Upper lobe of left lung (tissue), 6 donors: ENCODE results near the gene ANO2. TPM values are rescaled to one million over a fixed set of nuclear protein-coding genes. Genes with fewer than 3 reads are reported as not detected.
A peak's percentile ranks its signal among the peaks of the same experiment; 100 is the strongest.

Experiments used
- ATAC-seq, 2 donors: fragments of 200-7000 bp; cut with Tn5 transposase; one replicate each; pipeline ENCODE4 v1.9.1; 2022; ENCODE audit warnings: mild to moderate bottlenecking in 2 of 2, moderate library complexity in 2 of 2; ENCODE audit not compliant: low FRiP score in 2 of 2
- DNase-seq, 2 donors: peaks; one replicate each; pipeline ENCODE4 v3.0.0-alpha.2; 2019 to 2020
- H3K27ac ChIP-seq, 4 donors: fragments of 200-600 bp; sonication (generic); one replicate each; pipeline ENCODE4 v1.5.1; 2016 to 2019
- H3K27me3 ChIP-seq, 4 donors: fragments of 200-600 bp; sonication (generic); one replicate each; pipeline ENCODE4 v1.5.1; 2017 to 2019
- H3K36me3 ChIP-seq, 4 donors: fragments of 200-600 bp; sonication (generic); one replicate each; pipeline ENCODE4 v1.5.1; 2016 to 2019
- H3K4me1 ChIP-seq, 4 donors: fragments of 200-600 bp; sonication (generic); one replicate each; pipeline ENCODE4 v1.5.1; 2018 to 2019
- H3K4me3 ChIP-seq, 4 donors: fragments of 200-600 bp; sonication (generic); one replicate each; pipeline ENCODE4 v1.5.1; 2017 to 2019; ENCODE audit warnings: mild to moderate bottlenecking in 2 of 4, moderate library complexity in 1 of 4
- H3K9me3 ChIP-seq, 4 donors: fragments of 200-600 bp; sonication (generic); one replicate each; pipeline ENCODE4 v1.5.1; 2018 to 2019
- CTCF ChIP-seq, 6 experiments: fragments of 450-650 bp in 4 of 6; fragments of 200-600 bp in 2 of 6; sonication (generic) in 2 of 6; IDR thresholded peaks; one replicate each; pipeline ENCODE4 v1.5.1; 2016 to 2019; ENCODE audit warnings: antibody characterized with exemption in 6 of 6
- EP300 ChIP-seq, 4 donors: sonication (generic); formaldehyde crosslinking; IDR thresholded peaks; one replicate each; pipeline ENCODE4 v1.5.1; 2017; ENCODE audit warnings: antibody characterized with exemption in 4 of 4, control low read depth in 2 of 4
- POLR2A ChIP-seq, 4 donors: fragments of 450-650 bp; IDR thresholded peaks; one replicate each; pipeline ENCODE4 v1.5.1; 2016 to 2017; ENCODE audit warnings: antibody characterized with exemption in 4 of 4, mild to moderate bottlenecking in 2 of 4
- POLR2AphosphoS5 ChIP-seq, 2 donors: sonication (generic); formaldehyde crosslinking; IDR thresholded peaks; one replicate each; pipeline ENCODE4 v1.5.1; 2017; ENCODE audit warnings: antibody characterized with exemption in 2 of 2
- WGBS, 2 donors: methylation state at CpG; one replicate each; pipeline ENCODE4 v1.1.5; 2017 to 2018; 5-methylcytosine and 5-hydroxymethylcytosine counted together
- total RNA-seq, 6 donors: library from RNA; depleted of rRNA in 4 of 6; stranded (reverse); fragments of >200 nt in 4 of 6; gene quantifications; one replicate each; pipeline versions ENCODE4 v1.1.0 to v1.2.1, GENCODE V29; 2016 to 2021
- donor health status: DM: no; HTN: no; CAD: no; lungs with moderate emphysema.
- donor health status: DM: no; HTN: yes; CAD: no; lungs with severe emphysema.

The ANO2 gene
- total RNA-seq, 6 donors from 2014 or later = 4.4 to 78.6 (median 17.5) TPM

- Histone ChIP-seq H3K27me3 (no peaks in the 10 kb centered on the region), H3K9me3 (no peaks in the 10 kb centered on the region), H3K4me3 (no peak overlapping the region), H3K27ac (no peak overlapping the region), H3K36me3 (peaks cover 0 to 16% (median 0%) of the 10 kb centered on the region in 4 donors), H3K4me1 (no peaks in the 10 kb centered on the region)
- DNase-seq (no peak), ATAC-seq (no peak)
- 33 to 34% methylated on average over 8 of the region's 8 CpGs for WGBS, 2 donors
- TF ChIP-seq POLR2A (IDR thresholded peaks at IDR 0.05) (no peak), CTCF (IDR thresholded peaks at IDR 0.05) (no peak), EP300 (IDR thresholded peaks at IDR 0.05) (no peak), POLR2AphosphoS5 (IDR thresholded peaks at IDR 0.05) (no peak)
Observed at GRCh38 chr12:5882511-5883190, 62.4 kb downstream of the ANO2 start.

GRCh38 chr12:5881666-5882065 lies 63.4 kb downstream of the ANO2 start:
- Histone ChIP-seq H3K9me3 (no peaks in the 10 kb centered on the region), H3K4me1 (no peaks in the 10 kb centered on the region)
- DNase-seq = no peak

GRCh38 chr12:5881101-5881606 lies 63.9 kb downstream of the ANO2 start:
- no peaks in the 10 kb centered on the region for H3K27me3 ChIP-seq
- DNase-seq (no peak), ATAC-seq (no peak)
- no peak overlapping the region for H3K27ac ChIP-seq
- peaks cover 0 to 18% (median 0%) of the 10 kb centered on the region in 4 donors for H3K36me3 ChIP-seq
- H3K9me3 ChIP-seq = no peaks in the 10 kb centered on the region
- TF ChIP-seq POLR2A (IDR thresholded peaks at IDR 0.05) (no peak), POLR2AphosphoS5 (IDR thresholded peaks at IDR 0.05) (no peak), CTCF (IDR thresholded peaks at IDR 0.05) (no peak), EP300 (IDR thresholded peaks at IDR 0.05) (no peak)
- WGBS, 2 donors = 81 to 89% methylated on average over 1 of the region's 1 CpG
- H3K4me1 ChIP-seq = no peaks in the 10 kb centered on the region
- H3K4me3 ChIP-seq = no peak overlapping the region

More at GRCh38 chr12:5881666-5882065, 63.4 kb downstream of the ANO2 start:
- TF ChIP-seq CTCF (IDR thresholded peaks at IDR 0.05) (no peak), POLR2A (IDR thresholded peaks at IDR 0.05) (no peak), POLR2AphosphoS5 (IDR thresholded peaks at IDR 0.05) (no peak), EP300 (IDR thresholded peaks at IDR 0.05) (no peak)
- Histone ChIP-seq H3K27me3 (no peaks in the 10 kb centered on the region), H3K27ac (no peak overlapping the region), H3K36me3 (peaks cover 0 to 18% (median 0%) of the 10 kb centered on the region in 4 donors), H3K4me3 (no peak overlapping the region)
- ATAC-seq = no peak

- no peaks in the 10 kb centered on the region for H3K9me3 ChIP-seq
- DNase-seq (no peak), ATAC-seq (no peak)
- H3K27ac ChIP-seq = no peak overlapping the region
- H3K27me3 ChIP-seq = no peaks in the 10 kb centered on the region
- no peaks in the 10 kb centered on the region for H3K4me1 ChIP-seq
- 61 to 68% methylated on average over 4 of the region's 4 CpGs for WGBS, 2 donors
- no peak overlapping the region for H3K4me3 ChIP-seq
- TF ChIP-seq POLR2A (IDR thresholded peaks at IDR 0.05) (no peak), POLR2AphosphoS5 (IDR thresholded peaks at IDR 0.05) (no peak), CTCF (IDR thresholded peaks at IDR 0.05) (no peak), EP300 (IDR thresholded peaks at IDR 0.05) (no peak)
- peaks cover 0 to 15% (median 0%) of the 10 kb centered on the region in 4 donors for H3K36me3 ChIP-seq
Observed at GRCh38 chr12:5875851-5876250, 69.2 kb downstream of the ANO2 start.

- DNase-seq = peak in 1 of 2 donors; percentile 14
- no peak for ATAC-seq
- no peak for TF ChIP-seq POLR2AphosphoS5 (IDR thresholded peaks at IDR 0.05)
- no peak for TF ChIP-seq POLR2A (IDR thresholded peaks at IDR 0.05)
- TF ChIP-seq CTCF (IDR thresholded peaks at IDR 0.05) = no peak
- TF ChIP-seq EP300 (IDR thresholded peaks at IDR 0.05) = no peak
- H3K27me3 ChIP-seq = no peaks in the 10 kb centered on the region
- H3K9me3 ChIP-seq = no peaks in the 10 kb centered on the region
- no peak overlapping the region for H3K4me3 ChIP-seq
- H3K27ac ChIP-seq = no peak overlapping the region
- peaks cover 0 to 15% (median 0%) of the 10 kb centered on the region in 4 donors for H3K36me3 ChIP-seq
- no peaks in the 10 kb centered on the region for H3K4me1 ChIP-seq
- WGBS, 2 donors = 82 to 94% methylated on average over 8 of the region's 8 CpGs
Observed at GRCh38 chr12:5874514-5874913, 70.5 kb downstream of the ANO2 start.
